Measurements from ENCODE around the gene RASGRF2.

DNA sequence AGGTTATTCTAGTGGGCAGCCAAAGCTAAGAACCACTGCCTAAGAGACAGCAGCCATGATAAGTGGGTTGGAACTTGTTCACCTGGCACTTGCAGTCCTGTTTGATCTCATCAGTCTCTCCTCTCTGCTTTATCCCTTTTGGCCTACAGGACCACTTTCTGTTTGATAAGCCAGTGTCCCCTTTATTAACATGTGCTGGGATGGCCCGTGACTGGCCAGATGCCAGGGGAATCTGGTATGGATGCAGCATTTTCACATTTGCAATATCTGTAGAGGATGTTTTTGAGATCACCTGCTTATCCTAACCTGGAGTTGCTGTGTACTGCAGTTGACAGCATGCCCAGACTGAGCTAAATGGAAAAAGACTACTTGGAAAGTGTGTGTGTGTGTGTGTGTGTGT lies 296.6 kb downstream of the RASGRF2 start:
- TF ChIP-seq EP300 (IDR thresholded peaks at IDR 0.05; ENCODE audit: borderline replicate concordance) (no peak), TEAD4 (IDR thresholded peaks at IDR 0.05) (no peak), RAD21 (IDR thresholded peaks at IDR 0.05; ENCODE audit: low read depth) (no peak), NFIC (IDR thresholded peaks at IDR 0.05) (no peak), FOXM1 (IDR thresholded peaks at IDR 0.05; ENCODE audit: borderline replicate concordance, low read depth) (no peak), YY1 (IDR thresholded peaks at IDR 0.05; ENCODE audit: low read depth) (no peak), USF1 (IDR thresholded peaks at IDR 0.05) (no peak), REST (IDR thresholded peaks at IDR 0.05; ENCODE audit: low read depth) (no peak)

Measured in Ishikawa (cell line).